ENCODE measurements around the gene GALNT14.

Gene GALNT14

GRCh38 chr2:31139671-31140070, 1.4 kb upstream of the GALNT14 start:
- H3K4me3 ChIP-seq (ENCODE audit: low read depth, low read length): no peak overlapping the region
- H3K27ac ChIP-seq (ENCODE audit: extremely low read depth, low read depth, low read length): no peak overlapping the region
- CTCF ChIA-PET: interaction anchor here (0.6 to 3.2 kb wide), 3 partner anchors 12 to 974 kb away, joined by 3 to 8 read pairs (median 4); no protein-coding TSS in a partner anchor
- no peaks in the 10 kb centered on the region for H3K9me3 ChIP-seq (ENCODE audit: control insufficient read depth, insufficient read depth, low read depth, low read length)
- POLR2A ChIA-PET: no interaction called here
- no peaks in the 10 kb centered on the region for H3K36me3 ChIP-seq (ENCODE audit: control insufficient read depth in 2 of 2, insufficient read depth in 1 of 2, low read length in 2 of 2)
- TF ChIP-seq ZNF785 (tag by site-specific recombination; IDR thresholded peaks at IDR 0.05): no peak
- TF ChIP-seq ZNF2 (tag by site-specific recombination; IDR thresholded peaks at IDR 0.05): no peak
- TF ChIP-seq ZNF664 (tag by site-specific recombination; IDR thresholded peaks at IDR 0.05): no peak
- no peaks in the 10 kb centered on the region for H3K4me1 ChIP-seq (ENCODE audit: control insufficient read depth, insufficient read depth, low read length)

- ChIA-PET POLR2A (no interaction called here), CTCF (interaction anchor here (0.7 to 1.5 kb wide), 10 partner anchors 14 to 426 kb away, joined by 3 to 6 read pairs (median 3); partner anchors contain the start of gene EHD3)
- TF ChIP-seq ZBTB8A (tag by site-specific recombination; IDR thresholded peaks at IDR 0.05): peak; percentile 26; the same call in 1 of the 2 replicates
- no peak for TF ChIP-seq ZNF423 (tag by site-specific recombination; IDR thresholded peaks at IDR 0.05)
- no peak for TF ChIP-seq ZNF398 (tag by site-specific recombination; IDR thresholded peaks at IDR 0.05)
- TF ChIP-seq ZNF600 (tag by site-specific recombination; IDR thresholded peaks at IDR 0.05): peak; percentile 38; the same call in 1 of the 2 replicates
- TF ChIP-seq ZNF514 (tag by site-specific recombination; IDR thresholded peaks at IDR 0.05): no peak
- TF ChIP-seq, protein P1, sequence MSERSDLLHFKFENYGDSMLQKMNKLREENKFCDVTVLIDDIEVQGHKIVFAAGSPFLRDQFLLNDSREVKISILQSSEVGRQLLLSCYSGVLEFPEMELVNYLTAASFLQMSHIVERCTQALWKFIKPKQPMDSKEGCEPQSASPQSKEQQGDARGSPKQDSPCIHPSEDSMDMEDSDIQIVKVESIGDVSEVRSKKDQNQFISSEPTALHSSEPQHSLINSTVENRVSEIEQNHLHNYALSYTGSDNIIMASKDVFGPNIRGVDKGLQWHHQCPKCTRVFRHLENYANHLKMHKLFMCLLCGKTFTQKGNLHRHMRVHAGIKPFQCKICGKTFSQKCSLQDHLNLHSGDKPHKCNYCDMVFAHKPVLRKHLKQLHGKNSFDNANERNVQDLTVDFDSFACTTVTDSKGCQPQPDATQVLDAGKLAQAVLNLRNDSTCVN (tag by site-specific recombination; optimal IDR thresholded peaks at IDR 0.05): peak; percentile 62
- TF ChIP-seq ZNF558 (tag by site-specific recombination; IDR thresholded peaks at IDR 0.05): no peak
- Histone ChIP-seq H3K4me3 (ENCODE audit: low read depth, low read length) (peak overlapping the region; percentile 48), H3K36me3 (ENCODE audit: control insufficient read depth in 2 of 2, insufficient read depth in 1 of 2, low read length in 2 of 2) (no peaks in the 10 kb centered on the region), H3K4me1 (ENCODE audit: control insufficient read depth, insufficient read depth, low read length) (no peaks in the 10 kb centered on the region), H3K27ac (ENCODE audit: extremely low read depth, low read depth, low read length) (peak overlapping the region; percentile 61; the same call in 1 of the 2 replicates), H3K9me3 (ENCODE audit: control insufficient read depth, insufficient read depth, low read depth, low read length) (no peaks in the 10 kb centered on the region)
Observed at GRCh38 chr2:31137211-31138036, 816 bp downstream of the GALNT14 start.

DNA sequence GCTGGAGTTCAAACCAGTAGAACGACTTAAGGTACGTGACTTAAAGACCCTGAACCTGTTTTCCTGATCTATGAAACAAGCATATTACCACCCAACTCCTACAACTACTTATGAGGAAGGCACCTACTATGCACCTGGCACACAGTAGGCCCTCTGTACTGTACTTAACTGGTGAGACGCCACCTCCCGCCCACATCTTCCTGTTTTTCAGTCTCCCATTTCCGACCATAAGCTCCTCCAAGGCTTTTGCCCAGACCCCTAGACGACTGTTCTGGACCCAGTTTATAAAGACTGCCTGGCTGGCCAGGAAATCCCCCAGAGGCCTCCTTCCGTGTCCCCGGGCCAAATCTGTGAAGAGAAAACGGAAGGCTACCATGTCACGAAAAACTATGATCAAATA, 1.5 kb downstream of the GALNT14 start:
- Histone ChIP-seq H3K9me3 (ENCODE audit: control insufficient read depth, insufficient read depth, low read depth, low read length) (no peaks in the 10 kb centered on the region), H3K4me1 (ENCODE audit: control insufficient read depth, insufficient read depth, low read length) (no peaks in the 10 kb centered on the region), H3K4me3 (ENCODE audit: low read depth, low read length) (no peak overlapping the region), H3K27ac (ENCODE audit: extremely low read depth, low read depth, low read length) (no peak overlapping the region), H3K36me3 (ENCODE audit: control insufficient read depth in 2 of 2, insufficient read depth in 1 of 2, low read length in 2 of 2) (no peaks in the 10 kb centered on the region)
- POLR2A ChIA-PET: no interaction called here
- TF ChIP-seq ZNF248 (tag by site-specific recombination; IDR thresholded peaks at IDR 0.05) (no peak), ZFP41 (tag by site-specific recombination; IDR thresholded peaks at IDR 0.05; ENCODE audit: borderline replicate concordance) (no peak), ZNF704 (tag by site-specific recombination; IDR thresholded peaks at IDR 0.05) (no peak), KLF8 (tag by site-specific recombination; IDR thresholded peaks at IDR 0.05) (no peak), TRIM28 (IDR thresholded peaks at IDR 0.05; ENCODE audit: borderline replicate concordance, low read length) (no peak), ZNF292 (tag by site-specific recombination; IDR thresholded peaks at IDR 0.05; ENCODE audit: borderline replicate concordance, low read depth) (no peak), ZNF391 (tag by site-specific recombination; IDR thresholded peaks at IDR 0.05; ENCODE audit: borderline replicate concordance, low read depth) (no peak), GLI4 (tag by site-specific recombination; IDR thresholded peaks at IDR 0.05) (no peak), ZNF239 (tag by site-specific recombination; IDR thresholded peaks at IDR 0.05) (no peak), CTCF (tag by site-specific recombination; IDR thresholded peaks at IDR 0.05) (no peak)
- TF ChIP-seq, protein P2, sequence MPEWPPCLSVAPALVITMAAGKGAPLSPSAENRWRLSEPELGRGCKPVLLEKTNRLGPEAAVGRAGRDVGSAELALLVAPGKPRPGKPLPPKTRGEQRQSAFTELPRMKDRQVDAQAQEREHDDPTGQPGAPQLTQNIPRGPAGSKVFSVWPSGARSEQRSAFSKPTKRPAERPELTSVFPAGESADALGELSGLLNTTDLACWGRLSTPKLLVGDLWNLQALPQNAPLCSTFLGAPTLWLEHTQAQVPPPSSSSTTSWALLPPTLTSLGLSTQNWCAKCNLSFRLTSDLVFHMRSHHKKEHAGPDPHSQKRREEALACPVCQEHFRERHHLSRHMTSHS (tag by site-specific recombination; IDR thresholded peaks at IDR 0.05): no peak
- CTCF ChIA-PET: no interaction called here
